BLaER1 treated with 17β-estradiol and CSF1 and Interleukin-3, amounts not matched to agents 10 nM and 100 nM (cell line): ENCODE measurements around the gene MIS12.

ENCODE experiments used
- H3K27ac ChIP-seq, 11 experiments: shearing (Covaris generic); formaldehyde crosslinking; 2 replicates each; pipeline ENCODE4 v1.8.1; 2022
- H3K27me3 ChIP-seq, 11 experiments: shearing (Covaris generic); formaldehyde crosslinking; 2 replicates each; pipeline ENCODE4 v1.8.1; 2022
- H3K36me3 ChIP-seq, 11 experiments: shearing (Covaris generic); formaldehyde crosslinking; 2 replicates each; pipeline ENCODE4 v1.8.1; 2022
- H3K4me1 ChIP-seq, 10 experiments: shearing (Covaris generic); formaldehyde crosslinking; 2 replicates each; pipeline ENCODE4 v1.8.1; 2022
- H3K4me2 ChIP-seq, 11 experiments: shearing (Covaris generic); formaldehyde crosslinking; 2 replicates each; pipeline ENCODE4 v1.8.1; 2022
- H3K4me3 ChIP-seq, 10 experiments: shearing (Covaris generic); formaldehyde crosslinking; 2 replicates each; pipeline ENCODE4 v1.8.1; 2022
- H3K9ac ChIP-seq, 11 experiments: shearing (Covaris generic); formaldehyde crosslinking; 2 replicates each; pipeline ENCODE4 v1.8.1; 2022
- H3K9me3 ChIP-seq, 11 experiments: shearing (Covaris generic); formaldehyde crosslinking; replicated peaks in 1 of 11; 2 replicates each; pipeline ENCODE4 v1.8.1; 2022
- H4K20me1 ChIP-seq, 11 experiments: shearing (Covaris generic); formaldehyde crosslinking; 2 replicates each; pipeline ENCODE4 v1.8.1; 2022
- Cebpa-rat ChIP-seq, 11 experiments: shearing (Covaris generic); IDR thresholded peaks; 2 replicates each; pipeline ENCODE4 v1.8.1; 2022

The MIS12 gene

DNA sequence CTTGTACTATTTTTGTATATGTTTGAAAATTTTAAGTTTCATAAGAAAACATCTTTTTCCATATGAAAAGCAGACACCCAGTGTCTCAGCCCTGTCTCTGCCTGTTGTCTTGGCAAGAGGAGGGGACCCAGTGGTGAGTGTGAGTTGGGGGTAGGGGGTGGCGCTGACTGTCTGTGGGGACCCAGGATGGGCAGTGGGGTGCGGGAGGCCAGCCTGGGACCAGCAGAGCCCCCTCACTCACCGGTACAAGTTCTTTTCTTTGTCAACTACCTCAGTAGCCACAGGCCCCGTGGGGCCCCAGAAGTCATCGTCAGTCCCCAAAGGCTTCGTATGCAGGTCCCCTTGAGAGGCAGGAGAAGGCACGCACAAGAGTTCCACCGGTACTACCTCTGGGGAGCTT lies 46.2 kb downstream of the MIS12 start:
- no peaks in the 10 kb centered on the region for H3K9me3 ChIP-seq
- no peak for TF ChIP-seq Cebpa-rat (IDR thresholded peaks at IDR 0.05)
- no peak overlapping the region for H3K4me3 ChIP-seq
- H3K27ac ChIP-seq, result no peak overlapping the region
- no peaks in the 10 kb centered on the region for H3K27me3 ChIP-seq
- peaks cover 3 to 9% (median 7%) of the 10 kb centered on the region in 10 experiments; a peak in 18 of 20 replicates for H3K4me1 ChIP-seq
- H4K20me1 ChIP-seq, result peaks cover 0 to 70% (median 0%) of the 10 kb centered on the region in 11 experiments; a peak in 12 of 22 replicates
- peaks cover 72 to 100% (median 95%) of the 10 kb centered on the region in 11 experiments; a peak in 21 of 22 replicates for H3K36me3 ChIP-seq
- no peak overlapping the region for H3K4me2 ChIP-seq
- H3K9ac ChIP-seq, result no peak overlapping the region

DNA sequence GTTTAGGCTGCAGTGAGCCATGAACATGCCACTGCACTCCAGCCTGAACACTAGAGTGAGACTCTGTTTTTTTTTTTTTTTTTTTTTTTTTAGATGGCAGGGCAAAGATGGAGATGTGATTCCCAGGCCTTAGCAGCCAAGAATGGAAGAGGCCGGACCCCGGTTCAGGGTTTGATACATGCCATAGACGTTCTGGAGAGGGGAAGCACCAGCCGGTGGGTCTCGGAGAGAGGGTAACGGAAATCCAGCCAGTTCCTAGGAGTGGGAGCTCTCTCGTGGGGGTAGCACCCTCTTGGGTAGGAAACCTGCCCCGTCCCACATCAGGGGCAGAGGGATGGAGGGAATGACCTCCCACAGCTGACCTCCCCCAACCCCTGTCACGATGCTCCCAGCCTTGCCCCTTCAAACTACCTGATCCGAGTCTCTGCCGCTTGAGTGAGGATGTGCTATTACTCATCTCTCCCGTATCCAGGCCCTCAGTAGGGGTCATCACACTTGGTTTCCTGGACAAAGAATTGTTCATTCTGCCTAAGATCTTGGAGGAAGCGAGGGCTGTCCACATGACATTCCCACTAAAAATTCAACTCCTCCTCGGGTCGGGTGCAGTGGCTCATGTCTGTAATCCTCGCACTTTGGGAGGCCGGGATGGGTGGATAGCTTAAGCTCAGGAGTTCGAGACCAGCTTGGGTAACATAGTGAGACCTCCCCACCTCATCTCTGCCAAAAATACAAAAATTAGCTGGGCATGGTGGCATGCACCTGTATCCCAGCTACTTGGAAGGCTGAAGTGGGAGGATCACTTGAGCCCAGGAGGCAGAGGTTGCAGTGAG lies 47.3 kb downstream of the MIS12 start:
- Histone ChIP-seq H3K9ac (no peak overlapping the region), H4K20me1 (peaks cover 0 to 72% (median 0%) of the 10 kb centered on the region in 11 experiments; a peak in 11 of 22 replicates), H3K4me1 (no peaks in the 10 kb centered on the region), H3K9me3 (no peaks in the 10 kb centered on the region), H3K36me3 (peaks cover 73 to 100% (median 96%) of the 10 kb centered on the region in 11 experiments; a peak in 21 of 22 replicates), H3K4me2 (no peak overlapping the region), H3K4me3 (no peak overlapping the region), H3K27ac (no peak overlapping the region), H3K27me3 (no peaks in the 10 kb centered on the region)
- TF ChIP-seq Cebpa-rat (IDR thresholded peaks at IDR 0.05), result no peak

- Histone ChIP-seq H3K9ac (no peak overlapping the region), H3K4me1 (no peaks in the 10 kb centered on the region), H3K36me3 (peaks cover 75 to 100% (median 98%) of the 10 kb centered on the region in 11 experiments; a peak in 21 of 22 replicates), H3K9me3 (no peaks in the 10 kb centered on the region), H4K20me1 (peaks cover 0 to 86% (median 0%) of the 10 kb centered on the region in 11 experiments; a peak in 11 of 22 replicates), H3K4me2 (no peak overlapping the region), H3K4me3 (no peak overlapping the region), H3K27me3 (no peaks in the 10 kb centered on the region), H3K27ac (no peak overlapping the region)
- TF ChIP-seq Cebpa-rat (IDR thresholded peaks at IDR 0.05), result no peak
Observed at GRCh38 chr17:5535436-5535835, 49.1 kb downstream of the MIS12 start.

DNA sequence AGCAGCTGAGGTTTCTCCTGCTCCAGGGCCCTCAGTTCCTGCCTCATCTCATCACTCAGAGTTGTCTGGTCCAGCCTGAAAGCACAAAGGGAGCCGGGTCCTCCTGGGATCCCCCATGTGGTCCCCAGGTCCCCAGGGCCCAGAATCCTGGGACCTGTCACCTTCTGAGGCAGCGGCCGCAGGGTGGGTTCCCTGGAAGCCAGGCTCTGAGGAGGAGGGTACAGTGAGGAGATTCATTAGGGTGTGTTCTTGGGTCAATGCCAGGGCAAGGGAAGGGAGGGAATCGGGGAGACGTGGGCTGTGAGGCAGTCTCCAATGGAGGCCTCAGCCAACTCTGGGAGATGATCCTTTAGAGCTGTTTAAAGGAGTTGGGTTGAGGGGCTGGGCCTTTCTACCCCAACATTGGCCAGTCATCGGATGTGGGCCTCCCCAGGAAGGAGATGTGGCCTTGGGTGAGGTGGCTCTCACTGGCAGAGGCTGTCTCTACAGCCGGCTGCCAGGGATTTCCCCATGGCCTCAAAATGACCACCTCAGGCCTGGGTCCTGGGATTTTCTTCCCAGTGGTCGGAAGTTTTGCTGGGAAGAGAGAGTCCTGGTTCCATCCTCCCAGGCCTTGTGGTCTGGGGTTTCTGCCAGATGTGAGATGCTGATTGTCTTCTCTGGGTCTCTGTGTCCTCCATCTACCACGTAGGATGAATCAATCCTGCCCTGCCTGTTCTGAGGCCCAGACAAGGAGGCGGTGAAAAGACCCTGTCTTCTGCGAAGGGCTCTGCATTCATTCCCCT lies 50.7 kb downstream of the MIS12 start:
- Histone ChIP-seq H4K20me1 (peaks cover 0 to 93% (median 5%) of the 10 kb centered on the region in 11 experiments; a peak in 12 of 22 replicates), H3K9me3 (no peaks in the 10 kb centered on the region), H3K4me3 (no peak overlapping the region), H3K4me1 (no peaks in the 10 kb centered on the region), H3K27me3 (no peaks in the 10 kb centered on the region), H3K9ac (no peak overlapping the region), H3K4me2 (no peak overlapping the region), H3K27ac (no peak overlapping the region), H3K36me3 (peaks cover 74 to 100% (median 98%) of the 10 kb centered on the region in 11 experiments)
- TF ChIP-seq Cebpa-rat (IDR thresholded peaks at IDR 0.05), result no peak

DNA sequence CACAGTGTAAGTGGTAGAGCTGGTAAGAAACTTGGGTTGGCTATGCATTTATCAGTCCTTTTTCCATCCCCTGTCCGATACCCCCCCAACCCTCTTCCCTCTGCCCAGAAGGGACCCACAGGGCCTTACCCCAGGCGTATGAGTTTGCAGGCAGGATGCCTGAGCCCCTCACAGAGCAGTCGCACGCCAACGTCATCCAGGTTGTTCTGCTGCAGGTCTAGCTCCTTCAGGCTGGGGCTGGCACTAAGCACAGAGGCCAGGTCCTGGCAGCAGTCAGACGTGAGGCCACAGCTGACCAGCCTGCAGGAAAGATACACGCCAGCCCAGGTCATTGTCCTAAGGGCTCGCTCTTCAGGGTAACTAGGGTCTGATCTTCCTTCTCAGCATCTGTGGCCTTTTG lies 52.9 kb downstream of the MIS12 start:
- no peak overlapping the region for H3K4me3 ChIP-seq
- TF ChIP-seq Cebpa-rat (IDR thresholded peaks at IDR 0.05), result no peak
- no peaks in the 10 kb centered on the region for H3K27me3 ChIP-seq
- H3K36me3 ChIP-seq, result peaks cover 60 to 98% (median 94%) of the 10 kb centered on the region in 11 experiments
- H3K27ac ChIP-seq, result no peak overlapping the region
- no peak overlapping the region for H3K4me2 ChIP-seq
- no peak overlapping the region for H3K9ac ChIP-seq
- H3K9me3 ChIP-seq, result no peaks in the 10 kb centered on the region
- H4K20me1 ChIP-seq, result peaks cover 0 to 91% (median 0%) of the 10 kb centered on the region in 11 experiments; a peak in 11 of 22 replicates
- H3K4me1 ChIP-seq, result no peaks in the 10 kb centered on the region

DNA sequence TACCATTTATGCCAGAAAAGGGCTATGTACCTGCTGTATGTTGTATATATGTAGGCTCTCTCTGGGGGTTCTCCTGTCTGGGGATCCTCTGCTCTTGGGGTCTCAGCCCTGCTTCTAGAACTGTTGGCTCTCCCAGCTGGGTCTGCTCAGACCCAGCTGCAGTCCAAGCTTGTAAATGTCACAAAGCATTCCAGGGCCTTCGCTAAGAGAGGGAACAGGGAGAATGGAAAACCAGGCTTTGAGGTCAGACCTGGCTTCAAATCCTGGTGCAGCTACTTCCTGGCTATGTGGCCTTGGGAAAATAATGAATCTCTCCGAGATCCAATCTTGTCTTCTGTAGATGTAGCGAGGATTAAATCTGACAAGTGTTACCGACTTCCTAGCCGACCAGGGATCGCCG lies 54.0 kb downstream of the MIS12 start:
- TF ChIP-seq Cebpa-rat (IDR thresholded peaks at IDR 0.05), result no peak
- no peaks in the 10 kb centered on the region for H3K9me3 ChIP-seq
- H3K4me1 ChIP-seq, result no peaks in the 10 kb centered on the region
- no peak overlapping the region for H3K4me3 ChIP-seq
- peaks cover 55 to 98% (median 96%) of the 10 kb centered on the region in 11 experiments for H3K36me3 ChIP-seq
- no peak overlapping the region for H3K27ac ChIP-seq
- H3K27me3 ChIP-seq, result no peaks in the 10 kb centered on the region
- peaks cover 0 to 91% (median 3%) of the 10 kb centered on the region in 11 experiments; a peak in 12 of 22 replicates for H4K20me1 ChIP-seq
- H3K9ac ChIP-seq, result no peak overlapping the region
- no peak overlapping the region for H3K4me2 ChIP-seq
